ENCODE measurements around the gene CHKA. TPM values are rescaled to one million over a fixed set of nuclear protein-coding genes. Genes with fewer than 3 reads are reported as not detected.

CHKA gene
- total RNA-seq, 1 experiment from 2014 or later = 136 TPM

DNA sequence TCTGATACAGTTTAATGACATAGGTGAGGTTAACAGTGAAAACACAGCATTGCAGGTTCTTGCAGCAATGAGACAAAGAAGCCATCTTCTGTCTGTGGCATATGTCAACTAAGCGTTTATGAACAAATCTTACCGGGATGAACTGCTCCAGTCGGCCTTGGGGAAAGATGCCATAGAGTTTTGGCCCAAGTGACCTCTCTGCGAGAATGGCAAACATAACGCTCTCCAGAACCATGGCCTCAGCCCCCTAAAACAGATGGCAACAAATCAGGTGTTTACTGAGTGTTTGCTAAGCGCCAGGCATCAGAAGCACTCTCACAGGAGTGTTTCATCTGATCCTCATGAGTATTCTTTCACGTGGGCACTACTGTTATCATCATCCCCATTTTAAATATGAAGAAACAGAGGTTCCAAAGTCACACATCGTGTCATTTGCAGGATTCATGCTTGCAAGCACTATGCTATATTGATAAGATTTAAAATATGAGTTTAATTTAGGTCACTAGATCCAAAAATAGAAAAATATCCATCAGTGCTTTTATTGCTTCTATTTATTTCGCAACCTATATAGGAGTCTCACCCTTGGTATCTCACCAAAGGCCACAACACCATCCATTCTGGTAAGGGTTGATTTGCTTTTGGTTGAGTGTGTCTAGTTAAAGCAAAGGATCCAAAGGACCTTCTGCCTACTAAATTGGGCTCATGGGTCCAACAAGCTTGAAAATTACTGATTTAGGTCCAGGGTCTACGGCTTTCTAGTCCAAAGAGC lies 46.4 kb downstream of the CHKA start (continued):
- TF ChIP-seq POLR2AphosphoS5 (IDR thresholded peaks at IDR 0.05; ENCODE audit: low read depth, low read length) = no peak

DNA sequence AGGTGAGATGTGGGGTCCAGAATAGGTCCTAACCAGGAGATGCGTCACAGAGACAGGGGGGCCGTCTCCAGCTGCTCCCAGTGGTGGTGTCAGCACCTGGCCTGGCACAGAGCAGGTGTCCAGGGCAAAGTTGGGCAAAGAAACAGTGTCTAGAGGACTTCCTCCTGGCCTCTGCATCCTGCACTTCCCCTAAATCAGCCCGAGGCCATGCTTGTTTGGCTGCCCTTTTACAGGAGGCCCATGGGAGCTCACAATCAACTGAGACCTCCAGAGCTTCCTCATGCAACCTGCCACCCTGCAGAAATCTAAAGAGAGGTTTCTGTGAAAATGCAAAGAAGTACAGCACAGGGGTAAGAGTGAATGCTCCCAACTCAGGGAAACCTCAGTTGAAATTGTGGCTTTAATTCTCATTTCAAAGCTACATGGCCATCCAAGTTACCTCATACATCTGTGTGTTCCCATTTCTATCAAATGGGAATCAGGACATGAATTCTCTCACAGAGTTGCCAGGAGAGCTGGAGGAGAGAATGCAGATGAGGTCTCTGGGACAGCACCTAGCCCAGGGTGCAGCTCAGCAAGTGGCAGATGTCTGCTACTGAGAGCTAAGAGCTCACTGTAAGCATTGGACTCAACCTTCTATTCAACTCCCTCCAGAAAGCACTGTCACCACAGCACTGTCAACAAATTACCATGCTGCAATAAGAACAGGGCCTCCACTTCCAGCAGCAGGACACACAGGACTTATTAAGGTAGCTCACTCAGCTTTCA lies 49.7 kb downstream of the CHKA start:
- Histone ChIP-seq H3K4me3 (ENCODE audit: low read depth in 2 of 2, low read length in 2 of 2) (no peak overlapping the region), H3K27ac (ENCODE audit: low read length) (no peak overlapping the region), H3K27me3 (ENCODE audit: control insufficient read depth, insufficient read depth, low read length) (no peaks in the 10 kb centered on the region), H3K9me3 (ENCODE audit: control insufficient read depth, insufficient read depth, low read depth, low read length) (no peaks in the 10 kb centered on the region), H3K36me3 (ENCODE audit: control insufficient read depth, insufficient read depth, low read length) (peaks cover 22% of the 10 kb centered on the region), H3K4me1 (ENCODE audit: control insufficient read depth, insufficient read depth, low read length) (no peaks in the 10 kb centered on the region)
- in situ Hi-C loops (cut with HindIII; ENCODE audit: low pct_unique_long_range_greater_than_20kb, low sequenced_read_pairs) (no loop called here), intact Hi-C loops (cut with micrococcal nuclease; ENCODE audit: unreplicated experiment) (no loop called here)
- no peak for TF ChIP-seq POLR2AphosphoS5 (IDR thresholded peaks at IDR 0.05; ENCODE audit: low read depth, low read length)
- TF ChIP-seq TCF7L2 (IDR thresholded peaks at IDR 0.05; ENCODE audit: low read depth, low read length) = no peak
- TF ChIP-seq, protein P1, sequence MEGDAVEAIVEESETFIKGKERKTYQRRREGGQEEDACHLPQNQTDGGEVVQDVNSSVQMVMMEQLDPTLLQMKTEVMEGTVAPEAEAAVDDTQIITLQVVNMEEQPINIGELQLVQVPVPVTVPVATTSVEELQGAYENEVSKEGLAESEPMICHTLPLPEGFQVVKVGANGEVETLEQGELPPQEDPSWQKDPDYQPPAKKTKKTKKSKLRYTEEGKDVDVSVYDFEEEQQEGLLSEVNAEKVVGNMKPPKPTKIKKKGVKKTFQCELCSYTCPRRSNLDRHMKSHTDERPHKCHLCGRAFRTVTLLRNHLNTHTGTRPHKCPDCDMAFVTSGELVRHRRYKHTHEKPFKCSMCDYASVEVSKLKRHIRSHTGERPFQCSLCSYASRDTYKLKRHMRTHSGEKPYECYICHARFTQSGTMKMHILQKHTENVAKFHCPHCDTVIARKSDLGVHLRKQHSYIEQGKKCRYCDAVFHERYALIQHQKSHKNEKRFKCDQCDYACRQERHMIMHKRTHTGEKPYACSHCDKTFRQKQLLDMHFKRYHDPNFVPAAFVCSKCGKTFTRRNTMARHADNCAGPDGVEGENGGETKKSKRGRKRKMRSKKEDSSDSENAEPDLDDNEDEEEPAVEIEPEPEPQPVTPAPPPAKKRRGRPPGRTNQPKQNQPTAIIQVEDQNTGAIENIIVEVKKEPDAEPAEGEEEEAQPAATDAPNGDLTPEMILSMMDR (IDR thresholded peaks at IDR 0.05) = no peak
- TF ChIP-seq SIN3A (IDR thresholded peaks at IDR 0.05; ENCODE audit: borderline replicate concordance, insufficient read depth, low read depth, low read length) = no peak
- TF ChIP-seq, protein P2, sequence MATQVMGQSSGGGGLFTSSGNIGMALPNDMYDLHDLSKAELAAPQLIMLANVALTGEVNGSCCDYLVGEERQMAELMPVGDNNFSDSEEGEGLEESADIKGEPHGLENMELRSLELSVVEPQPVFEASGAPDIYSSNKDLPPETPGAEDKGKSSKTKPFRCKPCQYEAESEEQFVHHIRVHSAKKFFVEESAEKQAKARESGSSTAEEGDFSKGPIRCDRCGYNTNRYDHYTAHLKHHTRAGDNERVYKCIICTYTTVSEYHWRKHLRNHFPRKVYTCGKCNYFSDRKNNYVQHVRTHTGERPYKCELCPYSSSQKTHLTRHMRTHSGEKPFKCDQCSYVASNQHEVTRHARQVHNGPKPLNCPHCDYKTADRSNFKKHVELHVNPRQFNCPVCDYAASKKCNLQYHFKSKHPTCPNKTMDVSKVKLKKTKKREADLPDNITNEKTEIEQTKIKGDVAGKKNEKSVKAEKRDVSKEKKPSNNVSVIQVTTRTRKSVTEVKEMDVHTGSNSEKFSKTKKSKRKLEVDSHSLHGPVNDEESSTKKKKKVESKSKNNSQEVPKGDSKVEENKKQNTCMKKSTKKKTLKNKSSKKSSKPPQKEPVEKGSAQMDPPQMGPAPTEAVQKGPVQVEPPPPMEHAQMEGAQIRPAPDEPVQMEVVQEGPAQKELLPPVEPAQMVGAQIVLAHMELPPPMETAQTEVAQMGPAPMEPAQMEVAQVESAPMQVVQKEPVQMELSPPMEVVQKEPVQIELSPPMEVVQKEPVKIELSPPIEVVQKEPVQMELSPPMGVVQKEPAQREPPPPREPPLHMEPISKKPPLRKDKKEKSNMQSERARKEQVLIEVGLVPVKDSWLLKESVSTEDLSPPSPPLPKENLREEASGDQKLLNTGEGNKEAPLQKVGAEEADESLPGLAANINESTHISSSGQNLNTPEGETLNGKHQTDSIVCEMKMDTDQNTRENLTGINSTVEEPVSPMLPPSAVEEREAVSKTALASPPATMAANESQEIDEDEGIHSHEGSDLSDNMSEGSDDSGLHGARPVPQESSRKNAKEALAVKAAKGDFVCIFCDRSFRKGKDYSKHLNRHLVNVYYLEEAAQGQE (IDR thresholded peaks at IDR 0.05; ENCODE audit: insufficient read depth in 1 of 2, low read depth in 2 of 2, low read length in 1 of 2) = no peak
- no TSS peak for BruUV-seq (replicated peaks)
- POLR2A ChIA-PET = no interaction called here
- DNase-seq (ENCODE audit: low read depth, low spot score) = no peak
- ATAC-seq = no peak
- CTCF ChIA-PET = no interaction called here

DNA sequence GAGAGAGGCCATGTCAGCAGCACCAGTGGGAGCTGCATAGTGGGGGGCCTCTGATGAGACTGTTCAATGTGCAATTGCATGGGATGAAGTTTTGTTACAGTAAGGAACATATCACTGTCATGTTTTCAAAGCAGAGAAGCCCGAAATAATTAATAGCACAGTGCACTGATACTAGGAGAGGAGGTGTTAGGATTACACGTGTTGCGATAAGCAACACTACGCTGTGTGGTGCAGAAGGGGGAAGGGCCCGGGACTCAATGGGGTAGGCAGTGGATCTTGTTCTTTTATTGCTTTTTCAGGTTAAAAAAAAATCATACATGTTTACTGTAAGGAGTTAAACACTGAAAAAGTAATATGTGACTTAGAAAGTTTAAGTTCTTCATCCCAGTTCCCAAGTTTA lies 53.2 kb downstream of the CHKA start:
- H3K36me3 ChIP-seq (ENCODE audit: control insufficient read depth, insufficient read depth, low read length) = peaks cover 34% of the 10 kb centered on the region
- BruUV-seq (replicated peaks) = no TSS peak
- H3K4me1 ChIP-seq (ENCODE audit: control insufficient read depth, insufficient read depth, low read length) = no peaks in the 10 kb centered on the region
- DNase-seq (ENCODE audit: low read depth, low spot score) = no peak
- ATAC-seq = no peak
- H3K4me3 ChIP-seq (ENCODE audit: low read depth in 2 of 2, low read length in 2 of 2) = no peak overlapping the region
- no peak overlapping the region for H3K27ac ChIP-seq (ENCODE audit: low read length)
- CTCF ChIA-PET = no interaction called here
- in situ Hi-C loops (cut with HindIII; ENCODE audit: low pct_unique_long_range_greater_than_20kb, low sequenced_read_pairs) (no loop called here), intact Hi-C loops (cut with micrococcal nuclease; ENCODE audit: unreplicated experiment) (no loop called here)
- TF ChIP-seq, protein P1 (IDR thresholded peaks at IDR 0.05) = no peak
- no peak for TF ChIP-seq TCF7L2 (IDR thresholded peaks at IDR 0.05; ENCODE audit: low read depth, low read length)
- no peak for TF ChIP-seq SIN3A (IDR thresholded peaks at IDR 0.05; ENCODE audit: borderline replicate concordance, insufficient read depth, low read depth, low read length)
- TF ChIP-seq, protein P2 (IDR thresholded peaks at IDR 0.05; ENCODE audit: insufficient read depth in 1 of 2, low read depth in 2 of 2, low read length in 1 of 2) = no peak
- TF ChIP-seq POLR2AphosphoS5 (IDR thresholded peaks at IDR 0.05; ENCODE audit: low read depth, low read length) = no peak
- no peaks in the 10 kb centered on the region for H3K27me3 ChIP-seq (ENCODE audit: control insufficient read depth, insufficient read depth, low read length)
- POLR2A ChIA-PET = no interaction called here
- no peaks in the 10 kb centered on the region for H3K9me3 ChIP-seq (ENCODE audit: control insufficient read depth, insufficient read depth, low read depth, low read length)

All from Panc1 (cell line).